HEK293 (cell line): ENCODE data around the gene GPR4.

ENCODE experiments used
- RBAK ChIP-seq: fragments of 450-650 bp; formaldehyde crosslinking; IDR thresholded peaks from 2 replicates; pipeline ENCODE4 v1.5.1; 2016; ENCODE audit warnings: missing biosample characterization, missing genetic modification characterization
- ZBTB10 ChIP-seq: fragments of 450-650 bp; formaldehyde crosslinking; IDR thresholded peaks from 2 replicates; pipeline ENCODE4 v1.5.1; 2016; ENCODE audit warnings: missing biosample characterization, missing genetic modification characterization
- TF ChIP-seq, protein P1 (sequence below): fragments of 450-650 bp; formaldehyde crosslinking; IDR thresholded peaks from 2 replicates; pipeline ENCODE4 v1.5.1; 2016; ENCODE audit warnings: missing biosample characterization, missing genetic modification characterization
- TF ChIP-seq, protein P2 (sequence below): fragments of 450-650 bp; formaldehyde crosslinking; IDR thresholded peaks from 2 replicates; pipeline ENCODE4 v1.5.1; 2016; ENCODE audit warnings: missing biosample characterization, missing genetic modification characterization

- TF ChIP-seq, protein P1, sequence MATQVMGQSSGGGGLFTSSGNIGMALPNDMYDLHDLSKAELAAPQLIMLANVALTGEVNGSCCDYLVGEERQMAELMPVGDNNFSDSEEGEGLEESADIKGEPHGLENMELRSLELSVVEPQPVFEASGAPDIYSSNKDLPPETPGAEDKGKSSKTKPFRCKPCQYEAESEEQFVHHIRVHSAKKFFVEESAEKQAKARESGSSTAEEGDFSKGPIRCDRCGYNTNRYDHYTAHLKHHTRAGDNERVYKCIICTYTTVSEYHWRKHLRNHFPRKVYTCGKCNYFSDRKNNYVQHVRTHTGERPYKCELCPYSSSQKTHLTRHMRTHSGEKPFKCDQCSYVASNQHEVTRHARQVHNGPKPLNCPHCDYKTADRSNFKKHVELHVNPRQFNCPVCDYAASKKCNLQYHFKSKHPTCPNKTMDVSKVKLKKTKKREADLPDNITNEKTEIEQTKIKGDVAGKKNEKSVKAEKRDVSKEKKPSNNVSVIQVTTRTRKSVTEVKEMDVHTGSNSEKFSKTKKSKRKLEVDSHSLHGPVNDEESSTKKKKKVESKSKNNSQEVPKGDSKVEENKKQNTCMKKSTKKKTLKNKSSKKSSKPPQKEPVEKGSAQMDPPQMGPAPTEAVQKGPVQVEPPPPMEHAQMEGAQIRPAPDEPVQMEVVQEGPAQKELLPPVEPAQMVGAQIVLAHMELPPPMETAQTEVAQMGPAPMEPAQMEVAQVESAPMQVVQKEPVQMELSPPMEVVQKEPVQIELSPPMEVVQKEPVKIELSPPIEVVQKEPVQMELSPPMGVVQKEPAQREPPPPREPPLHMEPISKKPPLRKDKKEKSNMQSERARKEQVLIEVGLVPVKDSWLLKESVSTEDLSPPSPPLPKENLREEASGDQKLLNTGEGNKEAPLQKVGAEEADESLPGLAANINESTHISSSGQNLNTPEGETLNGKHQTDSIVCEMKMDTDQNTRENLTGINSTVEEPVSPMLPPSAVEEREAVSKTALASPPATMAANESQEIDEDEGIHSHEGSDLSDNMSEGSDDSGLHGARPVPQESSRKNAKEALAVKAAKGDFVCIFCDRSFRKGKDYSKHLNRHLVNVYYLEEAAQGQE (tag by site-specific recombination): no peak
- TF ChIP-seq, protein P2, sequence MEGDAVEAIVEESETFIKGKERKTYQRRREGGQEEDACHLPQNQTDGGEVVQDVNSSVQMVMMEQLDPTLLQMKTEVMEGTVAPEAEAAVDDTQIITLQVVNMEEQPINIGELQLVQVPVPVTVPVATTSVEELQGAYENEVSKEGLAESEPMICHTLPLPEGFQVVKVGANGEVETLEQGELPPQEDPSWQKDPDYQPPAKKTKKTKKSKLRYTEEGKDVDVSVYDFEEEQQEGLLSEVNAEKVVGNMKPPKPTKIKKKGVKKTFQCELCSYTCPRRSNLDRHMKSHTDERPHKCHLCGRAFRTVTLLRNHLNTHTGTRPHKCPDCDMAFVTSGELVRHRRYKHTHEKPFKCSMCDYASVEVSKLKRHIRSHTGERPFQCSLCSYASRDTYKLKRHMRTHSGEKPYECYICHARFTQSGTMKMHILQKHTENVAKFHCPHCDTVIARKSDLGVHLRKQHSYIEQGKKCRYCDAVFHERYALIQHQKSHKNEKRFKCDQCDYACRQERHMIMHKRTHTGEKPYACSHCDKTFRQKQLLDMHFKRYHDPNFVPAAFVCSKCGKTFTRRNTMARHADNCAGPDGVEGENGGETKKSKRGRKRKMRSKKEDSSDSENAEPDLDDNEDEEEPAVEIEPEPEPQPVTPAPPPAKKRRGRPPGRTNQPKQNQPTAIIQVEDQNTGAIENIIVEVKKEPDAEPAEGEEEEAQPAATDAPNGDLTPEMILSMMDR (tag by site-specific recombination): no peak
- no peak for TF ChIP-seq ZBTB10 (tag by site-specific recombination)
- no peak for TF ChIP-seq RBAK (tag by site-specific recombination)
Observed at GRCh38 chr19:45564131-45564780, 37.8 kb downstream of the GPR4 start.
